GM12874 (cell line): ENCODE measurements around the gene NOP14.

ENCODE experiments used
- TF ChIP-seq, protein P1 (sequence below): IDR thresholded peaks from 2 replicates; pipeline ENCODE4 v1.5.1; 2011; ENCODE audit warnings: low read depth, mild to moderate bottlenecking, control low read depth, low read length, moderate library complexity; ENCODE audit not compliant: insufficient read depth

NOP14 gene

DNA sequence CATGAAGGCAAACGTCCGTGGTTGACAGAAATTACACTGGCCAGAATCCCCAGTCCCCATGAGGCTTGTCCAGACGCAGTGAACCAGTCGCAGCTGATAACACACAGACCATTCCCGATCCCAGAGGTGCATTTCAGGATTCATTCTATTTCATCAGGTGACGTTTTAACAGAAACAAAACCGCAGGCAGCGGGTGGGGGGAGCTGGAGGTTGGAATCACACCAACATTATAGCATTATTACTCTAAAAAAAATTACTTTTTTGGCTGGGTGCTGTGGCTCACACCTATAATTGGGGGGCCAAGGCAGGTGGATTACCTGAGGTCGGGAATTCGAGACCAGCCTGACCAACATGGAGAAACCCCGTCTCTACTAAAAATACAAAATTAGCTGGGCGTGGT lies 25.2 kb downstream of the NOP14 start:
- TF ChIP-seq, protein P1, sequence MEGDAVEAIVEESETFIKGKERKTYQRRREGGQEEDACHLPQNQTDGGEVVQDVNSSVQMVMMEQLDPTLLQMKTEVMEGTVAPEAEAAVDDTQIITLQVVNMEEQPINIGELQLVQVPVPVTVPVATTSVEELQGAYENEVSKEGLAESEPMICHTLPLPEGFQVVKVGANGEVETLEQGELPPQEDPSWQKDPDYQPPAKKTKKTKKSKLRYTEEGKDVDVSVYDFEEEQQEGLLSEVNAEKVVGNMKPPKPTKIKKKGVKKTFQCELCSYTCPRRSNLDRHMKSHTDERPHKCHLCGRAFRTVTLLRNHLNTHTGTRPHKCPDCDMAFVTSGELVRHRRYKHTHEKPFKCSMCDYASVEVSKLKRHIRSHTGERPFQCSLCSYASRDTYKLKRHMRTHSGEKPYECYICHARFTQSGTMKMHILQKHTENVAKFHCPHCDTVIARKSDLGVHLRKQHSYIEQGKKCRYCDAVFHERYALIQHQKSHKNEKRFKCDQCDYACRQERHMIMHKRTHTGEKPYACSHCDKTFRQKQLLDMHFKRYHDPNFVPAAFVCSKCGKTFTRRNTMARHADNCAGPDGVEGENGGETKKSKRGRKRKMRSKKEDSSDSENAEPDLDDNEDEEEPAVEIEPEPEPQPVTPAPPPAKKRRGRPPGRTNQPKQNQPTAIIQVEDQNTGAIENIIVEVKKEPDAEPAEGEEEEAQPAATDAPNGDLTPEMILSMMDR, result no peak

DNA sequence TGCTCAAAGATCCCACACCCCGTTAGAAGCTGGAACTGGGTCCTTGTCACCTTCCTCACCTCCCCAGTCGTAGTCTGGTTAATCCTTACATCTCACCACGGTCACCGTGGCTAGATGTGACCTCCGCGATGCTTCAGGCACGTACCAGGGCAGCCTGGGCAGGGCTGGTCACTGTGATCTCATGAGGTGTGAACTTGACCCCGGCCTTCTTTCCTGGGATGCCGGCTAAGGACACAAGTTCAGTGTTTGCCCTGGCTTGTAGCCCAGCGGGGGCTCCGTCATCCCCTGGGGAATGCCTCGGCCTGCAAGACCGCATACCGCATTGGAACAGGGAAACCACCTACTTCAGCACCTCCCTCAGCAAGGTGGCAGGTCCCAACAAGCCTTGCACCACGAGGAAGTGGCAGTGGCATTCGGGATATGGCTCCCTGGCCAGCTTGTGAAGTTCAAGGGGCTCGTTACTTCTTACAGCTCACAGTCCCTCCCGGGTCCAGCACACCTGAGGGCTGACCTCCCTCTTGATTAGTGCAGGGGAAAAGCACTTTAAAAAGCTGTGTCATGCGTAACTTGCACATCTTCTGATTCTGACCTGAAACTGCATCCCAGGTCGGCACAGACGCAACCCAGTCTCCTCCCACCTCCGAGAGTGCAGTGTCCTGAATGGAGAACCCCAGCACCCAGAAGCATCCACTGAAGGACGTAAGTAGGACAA lies 25.9 kb downstream of the NOP14 start:
- TF ChIP-seq, protein P1, result no peak

DNA sequence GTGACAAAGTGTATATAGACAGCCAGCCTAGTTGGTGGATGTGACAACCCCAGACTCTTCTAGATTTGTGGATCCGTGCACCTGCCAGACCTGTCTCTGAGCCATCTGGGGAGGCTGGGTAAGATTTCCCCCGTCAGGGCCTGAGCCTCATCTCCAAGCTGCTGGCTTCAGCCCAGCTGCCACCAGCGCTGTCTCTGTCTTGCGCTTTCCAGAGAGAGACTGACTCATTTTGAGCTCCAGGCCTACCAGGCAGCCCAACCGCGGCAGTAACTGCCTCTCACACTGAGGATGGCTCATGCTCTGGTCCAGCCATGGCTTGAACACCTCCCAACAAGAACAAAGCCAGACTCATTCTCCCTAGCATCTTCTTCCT lies 26.4 kb downstream of the NOP14 start:
- TF ChIP-seq, protein P1, result no peak

DNA sequence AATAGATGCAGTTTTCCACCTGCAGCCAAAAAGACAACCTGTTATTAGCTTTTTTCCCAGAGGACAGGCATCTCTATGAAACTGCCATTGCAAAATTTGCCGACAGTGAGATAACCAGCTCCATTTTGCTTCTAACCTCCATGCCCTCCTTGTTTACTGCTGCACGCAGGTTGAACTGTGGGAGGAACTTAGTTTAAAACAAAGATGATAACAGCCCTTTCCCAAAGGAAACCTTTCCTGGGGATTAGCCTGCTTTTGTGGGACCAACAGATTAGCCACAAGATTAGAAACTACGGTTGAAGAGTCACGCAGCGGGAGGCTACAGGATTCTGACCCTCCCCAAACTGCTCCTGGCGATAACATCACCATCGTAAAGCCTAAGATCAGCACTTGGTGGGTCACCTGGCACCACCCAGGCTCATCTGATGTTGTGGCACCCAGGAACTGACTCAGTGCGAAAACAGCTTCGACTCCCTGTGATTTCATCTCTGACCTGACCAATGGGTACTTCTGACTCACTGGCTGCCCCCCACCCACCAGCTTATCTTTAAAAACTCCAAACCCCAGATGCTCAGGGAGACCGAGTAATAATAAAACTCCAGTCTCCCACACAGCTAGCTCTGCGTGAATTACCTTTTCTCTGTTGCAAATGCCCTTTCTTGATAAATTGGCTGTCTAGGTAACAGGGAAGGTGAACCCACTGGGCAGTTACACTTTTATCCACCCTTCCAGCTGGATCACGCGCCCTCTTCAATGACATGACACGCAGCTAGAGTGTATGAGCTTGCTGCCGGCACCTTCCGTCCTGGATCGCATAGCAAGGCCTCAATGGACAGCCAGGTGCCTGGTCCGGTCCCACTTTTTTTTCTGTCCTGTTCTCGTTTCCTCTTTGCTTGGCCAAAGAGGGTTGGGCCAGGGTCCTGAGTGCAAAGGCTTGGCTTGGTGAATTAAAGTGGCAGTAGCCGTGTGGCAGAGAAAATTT lies 27.2 kb downstream of the NOP14 start:
- TF ChIP-seq, protein P1, result no peak

DNA sequence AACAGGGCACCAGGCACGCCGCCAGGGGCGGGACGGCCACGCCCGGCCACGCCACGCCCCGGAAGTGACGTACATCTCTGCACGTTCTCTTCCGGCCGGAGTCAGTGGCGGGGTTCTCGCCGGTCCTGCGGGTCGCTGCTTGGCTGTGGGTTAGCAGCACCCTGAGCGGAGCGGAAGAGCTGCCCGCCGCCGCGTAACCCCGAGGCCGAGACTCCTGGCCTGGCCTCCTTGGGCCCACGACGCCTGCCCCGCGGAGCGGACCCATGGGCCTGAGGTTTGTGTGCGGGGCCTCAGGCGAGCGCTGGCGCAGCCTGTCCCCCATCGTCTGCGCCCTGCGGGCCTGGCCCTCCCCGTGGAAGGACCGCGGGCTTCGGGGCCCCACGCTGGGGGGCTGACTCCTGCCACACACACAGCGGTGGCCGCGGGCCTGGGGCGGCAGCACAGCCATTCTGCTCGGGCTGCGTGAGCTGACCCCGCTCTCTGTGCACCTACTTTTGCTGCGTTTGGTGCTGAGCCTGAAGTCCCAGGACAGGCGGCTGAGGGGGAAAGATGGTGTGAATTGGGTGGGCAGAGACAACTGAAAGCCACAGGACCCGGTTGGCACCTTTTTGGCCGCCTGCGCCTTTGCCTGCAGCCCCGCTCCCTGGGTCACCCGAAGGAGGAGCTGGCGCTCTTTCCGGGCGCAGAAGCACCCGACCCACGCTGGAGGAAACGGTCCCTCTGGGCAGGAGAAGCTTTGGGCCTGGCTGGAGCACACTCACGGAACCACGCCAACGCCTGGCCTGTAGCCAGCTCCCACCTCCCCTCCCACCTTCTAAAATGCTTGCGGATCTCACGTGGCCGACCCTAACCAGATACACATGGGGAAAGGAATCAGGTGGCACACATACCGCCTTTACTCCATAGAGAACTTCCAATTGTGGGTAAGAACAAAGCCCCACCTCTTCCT lies 28.1 kb downstream of the NOP14 start:
- TF ChIP-seq, protein P1, result peak; percentile 11; the same call in 1 of the 2 replicates

DNA sequence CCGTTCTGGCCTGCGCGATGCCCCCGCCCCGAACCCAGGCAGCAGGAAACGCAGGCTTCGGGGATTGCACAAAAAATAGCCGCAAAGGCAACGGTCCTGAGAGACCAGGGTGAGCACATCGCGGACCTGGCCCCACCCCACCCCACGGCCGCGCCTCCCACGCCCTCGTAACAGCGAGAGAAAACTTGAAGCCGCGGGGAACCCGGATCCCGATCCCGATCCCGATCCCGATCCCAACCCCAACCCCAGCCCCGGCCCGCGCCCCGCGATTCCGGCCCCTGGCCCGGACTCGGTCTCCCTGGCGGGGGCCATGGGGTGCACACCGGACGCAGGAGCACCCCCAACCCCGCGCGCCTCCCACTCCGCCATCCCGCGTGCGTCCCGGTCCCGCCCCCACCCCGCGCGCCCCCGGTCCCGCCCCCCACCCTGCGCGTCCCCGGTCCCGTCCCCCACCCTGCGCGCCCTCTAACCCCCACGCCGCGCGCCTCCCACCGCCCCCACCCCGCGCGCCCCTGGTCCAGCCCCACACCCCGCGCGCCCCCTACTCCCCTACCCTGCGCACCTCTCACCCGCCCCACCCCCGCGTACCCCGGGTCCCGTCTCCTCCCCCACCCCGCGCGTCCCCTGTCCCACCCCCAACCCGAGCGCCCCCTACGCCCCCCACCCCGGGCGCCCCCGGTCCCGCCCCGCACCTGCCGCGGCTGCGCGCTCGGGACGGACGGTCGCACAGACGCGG lies 29.0 kb downstream of the NOP14 start:
- TF ChIP-seq, protein P1, result no peak
